WI38 (cell line): ENCODE results near the gene HS3ST3B1.

ENCODE experiments used
- H3K4me3 ChIP-seq: 2 replicates; pipeline ENCODE4 v1.5.1; 2011; ENCODE audit warnings: low read depth, mild to moderate bottlenecking, control low read depth, low read length
- CTCF ChIP-seq: IDR thresholded peaks from 2 replicates; pipeline ENCODE4 v1.5.1; 2012; ENCODE audit warnings: low read depth, mild to moderate bottlenecking, control low read depth, low read length

Gene HS3ST3B1

GRCh38 chr17:14337596-14338079 is 36.8 kb downstream of the HS3ST3B1 start:
- no peak for TF ChIP-seq CTCF
- H3K4me3 ChIP-seq = no peak overlapping the region

GRCh38 chr17:14340857-14341754 is 40.2 kb downstream of the HS3ST3B1 start:
- no peak for TF ChIP-seq CTCF
- H3K4me3 ChIP-seq = no peak overlapping the region

- H3K4me3 ChIP-seq = no peak overlapping the region
- TF ChIP-seq CTCF = no peak
Observed at GRCh38 chr17:14341866-14342265, 41.0 kb downstream of the HS3ST3B1 start.

- H3K4me3 ChIP-seq = no peak overlapping the region
- TF ChIP-seq CTCF = no peak
Observed at GRCh38 chr17:14346801-14347200, 45.9 kb downstream of the HS3ST3B1 start.

- no peak for TF ChIP-seq CTCF
- H3K4me3 ChIP-seq = no peak overlapping the region
Observed at GRCh38 chr17:14351493-14351892, 50.6 kb downstream of the HS3ST3B1 start.

GRCh38 chr17:14352136-14352535 is 51.3 kb downstream of the HS3ST3B1 start:
- TF ChIP-seq CTCF = no peak
- no peak overlapping the region for H3K4me3 ChIP-seq

- no peak for TF ChIP-seq CTCF
- 0 out of 2 replicates have a peak overlapping the region, but pooled peaks have one; percentile 4 for H3K4me3 ChIP-seq
Observed at GRCh38 chr17:14353861-14354474, 53.1 kb downstream of the HS3ST3B1 start.
